ENCODE data around the gene AFTPH.

AFTPH gene

DNA sequence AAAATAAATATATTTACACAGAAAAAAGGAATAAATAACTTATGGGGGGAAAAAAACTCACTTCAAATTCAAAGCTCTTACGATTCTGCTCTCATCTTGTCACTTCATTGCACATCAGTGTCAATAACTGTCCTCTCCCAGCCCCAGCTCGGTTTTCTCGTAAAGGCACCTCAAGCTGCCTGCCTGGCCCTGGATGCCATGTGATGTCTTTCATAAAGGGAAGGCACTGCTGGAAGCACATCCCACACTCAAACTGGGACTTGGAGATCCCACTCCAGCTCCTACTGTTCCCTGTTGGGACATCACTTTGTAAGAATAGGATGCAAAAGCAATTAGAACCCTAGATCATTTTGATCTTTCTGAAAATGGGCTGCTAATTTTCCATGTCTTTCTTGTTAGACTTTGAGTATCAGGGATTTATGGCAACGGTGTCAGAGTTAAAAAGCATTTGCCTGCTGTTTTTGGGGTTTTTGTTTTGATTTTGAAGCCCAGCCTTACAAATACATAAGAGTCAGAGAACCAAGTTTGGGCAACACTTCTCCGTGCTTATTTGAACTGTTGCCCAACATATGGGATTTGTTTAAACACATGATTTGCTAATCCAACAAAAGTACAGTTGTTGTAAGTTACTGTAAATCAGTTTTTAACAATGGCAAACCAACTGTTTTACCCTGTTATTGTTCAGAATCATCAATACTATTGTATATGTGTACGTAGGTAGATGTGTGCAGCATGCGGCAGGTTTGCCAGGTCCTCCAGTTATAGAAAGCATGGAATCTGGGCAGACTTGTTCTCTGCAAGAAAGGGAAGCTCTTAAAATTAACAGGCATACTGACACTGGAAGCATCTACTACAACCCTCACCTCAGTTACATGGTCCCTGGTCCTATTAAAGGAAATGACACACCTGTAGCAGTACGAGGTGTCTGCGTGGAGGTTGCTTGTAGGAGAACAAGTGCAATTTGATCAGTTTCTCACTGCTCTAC is 109.0 kb downstream of the AFTPH start:
- peak; percentile 55 for DNase-seq (ENCODE audit: low spot score)

DNA sequence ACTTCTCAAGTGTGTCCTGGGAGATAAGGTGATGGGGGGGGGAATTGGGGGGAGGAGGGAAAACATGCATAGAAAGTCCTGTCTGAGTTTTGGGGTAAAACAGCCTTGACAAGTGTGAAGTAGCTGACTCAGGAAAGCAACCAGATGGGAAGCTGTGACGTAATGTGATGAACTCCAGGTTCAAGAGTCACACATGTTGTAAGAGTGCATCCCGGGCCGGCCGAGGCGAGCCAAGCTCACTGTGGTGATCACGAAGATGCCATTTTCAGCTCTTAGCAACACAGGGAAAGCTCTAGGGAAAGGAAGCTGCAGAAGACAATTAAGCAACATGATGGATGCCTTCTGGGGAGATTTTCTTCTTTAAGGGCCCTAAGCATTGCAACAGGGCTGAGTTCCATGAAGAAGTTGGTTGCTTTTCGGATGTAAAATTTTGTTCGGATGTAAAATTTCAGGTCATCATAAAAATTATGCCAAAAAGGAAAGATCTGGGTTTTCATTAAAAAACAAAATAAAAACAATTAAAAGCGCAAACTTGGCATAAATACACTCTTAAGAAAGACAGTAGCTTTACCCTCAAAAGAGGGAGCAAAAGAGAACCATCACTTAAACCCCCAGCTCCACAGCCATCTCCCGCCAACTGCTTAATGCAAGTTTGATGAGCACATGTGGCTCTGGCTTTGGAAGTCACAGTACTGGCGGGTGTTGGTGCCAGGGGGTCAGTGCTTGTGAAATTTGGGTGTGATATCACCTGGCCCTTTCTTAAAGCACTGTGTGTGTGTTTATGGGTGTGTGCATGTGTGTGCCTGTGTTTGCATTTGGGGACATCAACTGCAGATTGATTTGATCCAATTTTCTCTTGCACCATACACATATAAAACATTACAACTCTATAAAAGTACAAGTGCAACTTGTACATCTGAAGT is 110.5 kb downstream of the AFTPH start:
- peak; percentile 56 for DNase-seq (ENCODE audit: low spot score)

DNA sequence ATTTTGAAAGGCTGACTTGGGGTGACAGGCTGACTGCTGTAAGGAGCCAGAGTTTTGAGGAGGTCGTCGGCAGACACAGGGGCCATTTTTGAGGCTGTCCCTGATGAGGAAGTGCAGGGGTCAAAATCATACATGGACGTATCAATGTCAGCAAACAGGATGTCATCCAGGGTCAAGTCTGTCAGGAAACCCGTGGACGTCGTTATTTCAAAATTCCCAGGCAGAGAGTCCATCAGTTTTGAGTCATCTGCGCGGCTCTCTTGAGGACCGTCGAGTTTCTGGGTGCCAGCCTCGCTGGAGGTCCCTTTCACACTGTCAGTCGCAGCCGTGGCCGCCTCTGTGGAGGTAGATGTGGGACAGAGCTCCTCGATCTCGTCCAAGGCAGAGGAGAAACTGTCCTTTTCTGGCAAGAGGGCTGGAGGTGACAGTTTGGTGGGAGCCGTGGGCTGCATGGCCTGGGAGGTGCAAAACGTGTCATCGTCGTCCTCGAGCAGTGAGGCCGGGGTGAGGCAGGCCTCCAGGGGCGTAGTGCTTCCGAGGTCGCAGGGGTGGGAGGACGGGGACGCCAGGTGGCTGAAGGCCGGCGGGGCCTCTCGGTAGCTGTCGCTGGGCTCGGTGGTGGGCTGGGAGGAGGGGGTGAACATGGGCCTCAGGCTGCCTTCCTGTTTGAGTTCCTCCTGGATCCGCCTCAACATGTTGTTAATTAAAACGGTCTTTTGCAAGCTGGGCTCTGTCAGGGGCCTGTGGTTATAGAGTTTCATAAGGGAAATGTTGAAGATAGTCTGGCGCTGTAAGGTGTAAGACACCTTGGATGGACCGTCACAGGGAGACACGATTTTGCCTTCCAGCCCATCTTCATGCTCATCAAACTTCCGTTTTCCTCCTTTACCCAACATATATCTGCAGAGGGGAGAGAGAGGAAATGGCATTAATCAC is 112.1 kb downstream of the AFTPH start:
- no peak for DNase-seq (ENCODE audit: low spot score)

DNA sequence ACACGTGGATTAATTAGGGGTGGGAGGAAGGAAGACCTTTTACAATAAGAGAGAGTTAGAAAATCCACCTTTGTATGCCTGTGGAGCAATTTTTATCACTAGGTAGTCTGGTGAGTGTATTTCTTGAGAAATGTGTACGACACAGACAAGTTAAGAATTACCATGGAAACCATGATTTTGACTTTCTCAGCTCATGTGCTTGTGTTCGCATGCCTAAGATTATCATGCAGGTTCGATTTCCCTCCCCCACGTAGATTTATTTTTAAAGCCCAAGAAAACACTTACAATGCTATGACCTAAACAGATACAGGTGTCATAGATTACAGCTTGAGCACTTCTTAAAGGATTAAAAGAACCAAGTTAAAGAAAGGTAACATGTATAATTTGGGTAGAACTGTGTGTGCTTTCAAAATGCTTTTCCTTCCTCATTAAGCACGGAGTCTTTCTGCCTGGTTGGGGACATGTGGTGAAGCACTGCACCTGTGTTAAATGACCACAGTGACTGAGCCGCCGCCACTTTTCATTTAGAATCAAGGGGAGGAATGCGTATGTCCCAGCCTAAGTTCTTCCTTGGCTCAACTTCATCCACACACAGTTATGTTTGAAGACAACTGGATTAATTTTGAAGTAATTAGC is 113.0 kb downstream of the AFTPH start:
- no peak for DNase-seq (ENCODE audit: low spot score)

DNA sequence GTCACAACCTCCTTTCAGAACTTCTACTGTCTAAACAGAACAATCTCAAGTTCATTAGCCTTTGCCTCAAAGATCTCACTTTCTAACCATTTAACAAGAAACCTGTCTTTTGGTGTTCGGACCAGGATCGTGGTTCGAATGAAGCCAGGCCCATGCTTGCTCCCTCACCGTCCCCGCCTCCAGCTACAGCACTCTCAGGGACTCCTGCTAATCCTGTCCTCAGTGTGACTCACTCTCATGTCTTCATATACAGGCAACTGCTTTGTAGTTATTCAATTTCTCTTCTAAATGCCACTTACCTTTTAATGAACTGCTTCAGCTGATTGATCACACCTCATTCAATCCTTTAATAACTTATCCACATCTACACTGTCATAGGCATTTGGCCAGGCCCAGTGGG is 113.8 kb downstream of the AFTPH start:
- no peak for DNase-seq (ENCODE audit: low spot score)

DNA sequence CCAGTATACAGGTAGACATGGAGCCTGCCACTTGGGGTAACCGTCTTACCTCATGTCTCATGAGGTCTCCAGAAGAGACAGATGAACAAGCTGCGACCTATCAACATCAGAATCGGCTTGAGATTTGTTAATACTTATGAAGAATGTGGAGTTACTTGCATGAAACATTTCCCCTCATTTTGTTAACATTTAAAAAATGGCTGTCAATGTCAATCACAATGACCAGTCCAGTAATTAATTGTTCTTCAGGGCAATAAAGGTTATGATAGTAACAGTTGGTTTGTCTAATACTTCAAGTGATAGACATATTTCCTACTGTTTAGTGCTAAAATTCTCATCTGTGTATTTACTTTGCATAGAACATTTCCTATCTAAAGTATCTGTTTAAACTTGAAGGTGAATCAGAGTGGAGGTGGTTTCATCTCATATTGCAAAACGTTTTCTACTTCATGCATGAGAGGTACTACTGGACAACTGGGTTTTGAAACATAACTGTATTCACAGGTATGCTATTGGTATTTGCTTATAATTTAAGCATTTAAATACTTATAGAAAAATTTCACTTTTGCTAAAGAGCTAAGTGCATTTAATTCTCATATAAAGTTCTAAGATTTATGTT is 114.5 kb downstream of the AFTPH start:
- no peak for DNase-seq (ENCODE audit: low spot score)

DNA sequence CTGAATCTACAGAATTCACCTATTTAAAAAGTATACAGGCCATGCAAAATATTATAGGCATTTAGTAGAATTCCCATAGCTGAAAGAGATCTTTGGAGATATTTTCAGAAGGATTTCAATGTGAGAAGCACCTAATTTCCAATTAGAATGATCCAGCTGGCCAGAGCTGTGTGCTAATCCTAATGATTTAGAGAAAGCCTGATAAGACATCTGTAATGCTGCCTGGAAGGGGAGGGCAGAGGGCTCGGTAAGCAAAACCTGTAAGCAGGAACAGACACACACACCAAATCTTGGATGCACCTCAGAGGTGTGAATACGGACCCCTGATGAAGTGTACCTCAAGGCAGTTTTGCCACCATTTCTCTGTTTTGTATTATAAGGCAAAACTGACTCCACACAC is 115.6 kb downstream of the AFTPH start:
- DNase-seq (ENCODE audit: low spot score), result no peak

DNA sequence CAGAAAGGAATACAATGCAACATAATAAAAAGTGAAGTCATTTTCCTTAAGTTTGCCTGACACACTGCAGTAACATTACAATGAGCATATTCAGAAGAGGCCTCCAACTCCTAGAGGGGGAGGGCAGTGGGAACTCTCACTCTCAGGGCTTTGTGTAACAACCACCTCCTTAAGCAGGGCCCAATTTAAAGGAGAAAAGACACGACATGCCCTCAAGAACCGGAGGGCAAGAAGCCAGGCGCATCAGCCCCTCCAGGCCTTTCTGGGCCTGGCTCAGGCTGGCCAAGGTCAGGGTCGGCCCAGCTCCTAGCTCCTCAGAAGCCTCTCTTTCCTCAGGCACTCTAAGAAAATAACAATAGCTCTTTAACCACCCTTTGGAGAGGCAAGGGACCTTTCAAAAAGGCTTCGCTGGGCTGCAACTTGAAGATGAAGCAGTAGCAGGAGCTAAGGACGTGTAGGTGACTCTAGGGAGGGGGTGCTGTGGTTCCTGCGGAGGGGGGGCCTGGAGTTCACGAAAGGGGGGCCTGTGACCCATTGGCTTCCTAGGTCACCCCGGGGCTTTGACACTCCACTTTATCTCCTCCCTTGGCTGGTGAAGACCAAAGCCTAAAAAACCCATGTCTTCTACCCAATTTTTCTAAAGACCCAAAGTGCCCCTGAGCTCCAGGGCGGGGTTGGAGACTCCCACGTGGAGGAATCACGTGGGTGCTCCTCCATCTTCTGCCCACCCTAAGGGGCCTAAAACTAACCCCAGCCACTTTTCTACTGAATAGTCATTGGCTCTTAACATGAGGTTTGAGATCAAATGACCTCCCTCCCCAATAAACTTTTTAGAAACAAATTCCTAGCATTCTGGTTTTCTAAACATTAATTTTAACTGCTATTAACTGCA is 116.3 kb downstream of the AFTPH start:
- no peak for DNase-seq (ENCODE audit: low spot score)

DNA sequence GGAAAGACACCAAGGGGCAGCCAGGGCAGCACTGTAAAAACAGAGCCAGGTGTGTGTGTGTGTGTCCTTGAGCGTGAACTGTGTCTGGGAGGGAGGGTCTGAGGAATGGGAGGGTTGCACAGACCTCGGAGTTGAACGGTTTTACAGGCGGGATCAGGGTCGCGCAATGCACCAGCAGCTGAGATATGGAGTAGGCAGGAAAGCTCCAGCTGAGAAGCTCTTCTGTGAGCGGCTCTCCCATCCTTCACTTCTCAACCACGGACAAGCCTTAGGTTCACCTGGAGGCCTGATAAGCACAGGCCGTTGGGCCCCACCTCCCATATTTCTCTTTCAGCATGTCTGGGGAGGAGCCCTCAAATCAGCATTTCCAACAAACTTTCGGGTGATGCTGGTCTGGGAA is 117.5 kb downstream of the AFTPH start:
- DNase-seq (ENCODE audit: low spot score), result no peak

Data from AG20443 (cell line).